ENCODE results near the gene SH3PXD2A. TPM values are rescaled to one million over a fixed set of nuclear protein-coding genes. Genes with fewer than 3 reads are reported as not detected.

SH3PXD2A gene
- total and polyA plus RNA-seq, 10 of the 15 experiments (the other 5 are each of a cell fraction or from before 2014, with no cell fraction given) = 0.63 to 14.0 (median 4.4) TPM

DNA sequence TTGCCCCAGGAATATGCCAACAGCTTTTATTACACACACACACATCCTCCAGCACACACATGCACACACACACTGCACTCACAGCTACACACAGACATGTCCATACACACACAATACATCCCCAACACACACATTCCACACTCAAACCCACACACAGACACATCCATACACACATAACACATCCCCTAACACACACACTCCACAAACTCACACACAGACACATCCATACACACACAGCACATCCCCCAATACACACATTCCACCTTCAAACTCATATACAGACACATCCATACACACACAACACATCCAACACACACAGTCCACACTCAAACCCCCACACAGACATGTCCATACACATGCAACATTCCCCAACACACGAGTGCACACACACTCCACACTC is 19.1 kb downstream of the SH3PXD2A start:
- Histone ChIP-seq H3K36me3 (ENCODE audit: control insufficient read depth in 2 of 2, insufficient read depth in 2 of 2, low read length in 1 of 2) (no peaks in the 10 kb centered on the region), H3K79me2 (ENCODE audit: control insufficient read depth, insufficient read depth, low read length) (no peaks in the 10 kb centered on the region), H3K9me3 (replicated peaks; ENCODE audit: control insufficient read depth, insufficient read depth, low read length) (no peaks in the 10 kb centered on the region; the same call in 2 of the 3 replicates), H3K27ac (ENCODE audit: control insufficient read depth, insufficient read depth) (no peak overlapping the region), H3K4me1 (ENCODE audit: control insufficient read depth, insufficient read depth, low read length) (no peaks in the 10 kb centered on the region), H3K4me3 (no peak overlapping the region), H3K9ac (ENCODE audit: control insufficient read depth, insufficient read depth, low read length) (no peak overlapping the region), H2AFZ (ENCODE audit: control insufficient read depth, low read depth, low read length) (no peak overlapping the region), H4K20me1 (ENCODE audit: control insufficient read depth, insufficient read depth) (no peaks in the 10 kb centered on the region), H3K4me2 (ENCODE audit: control insufficient read depth, insufficient read depth) (no peak overlapping the region), H3K27me3 (replicated peaks in 1 of 2; ENCODE audit: control insufficient read depth in 2 of 2, insufficient read depth in 2 of 2, low read length in 1 of 2) (no peaks in the 10 kb centered on the region)
- no peak for ATAC-seq
- WGBS (ENCODE audit: insufficient coverage, insufficient replicate concordance, low lambda C conversion rate, missing lambda C conversion rate) = 0% methylated on average over 1 of the region's 1 CpG
- intact Hi-C loops (cut with micrococcal nuclease; ENCODE audit: unreplicated experiment) = no loop called here
- POLR2A ChIA-PET = interaction anchor here (0.6 kb wide), 1 partner anchor 12 kb away, joined by 5 read pairs; no protein-coding TSS in a partner anchor
- no peak for FAIRE-seq
- no peak for DNase-seq (ENCODE audit: low read depth, low spot score)
- in situ Hi-C loops (cut with MboI) = no loop called here
- RAD21 ChIA-PET (ENCODE audit: unreplicated experiment) = no interaction called here
- SMC1A ChIA-PET (ENCODE audit: uncharacterized antibody, unreplicated experiment) = no interaction called here
- BruUV-seq (replicated peaks) = no TSS peak
- CTCF ChIA-PET = interaction anchor here (1.6 kb wide), 1 partner anchor 16 kb away, joined by 3 read pairs; no protein-coding TSS in a partner anchor
- no peak for TF ChIP-seq RCOR1 (conservative IDR thresholded peaks at IDR 0.05; ENCODE audit: low read depth, low read length)
- TF ChIP-seq SMAD5 (IDR thresholded peaks at IDR 0.05; ENCODE audit: low read depth) = no peak

DNA sequence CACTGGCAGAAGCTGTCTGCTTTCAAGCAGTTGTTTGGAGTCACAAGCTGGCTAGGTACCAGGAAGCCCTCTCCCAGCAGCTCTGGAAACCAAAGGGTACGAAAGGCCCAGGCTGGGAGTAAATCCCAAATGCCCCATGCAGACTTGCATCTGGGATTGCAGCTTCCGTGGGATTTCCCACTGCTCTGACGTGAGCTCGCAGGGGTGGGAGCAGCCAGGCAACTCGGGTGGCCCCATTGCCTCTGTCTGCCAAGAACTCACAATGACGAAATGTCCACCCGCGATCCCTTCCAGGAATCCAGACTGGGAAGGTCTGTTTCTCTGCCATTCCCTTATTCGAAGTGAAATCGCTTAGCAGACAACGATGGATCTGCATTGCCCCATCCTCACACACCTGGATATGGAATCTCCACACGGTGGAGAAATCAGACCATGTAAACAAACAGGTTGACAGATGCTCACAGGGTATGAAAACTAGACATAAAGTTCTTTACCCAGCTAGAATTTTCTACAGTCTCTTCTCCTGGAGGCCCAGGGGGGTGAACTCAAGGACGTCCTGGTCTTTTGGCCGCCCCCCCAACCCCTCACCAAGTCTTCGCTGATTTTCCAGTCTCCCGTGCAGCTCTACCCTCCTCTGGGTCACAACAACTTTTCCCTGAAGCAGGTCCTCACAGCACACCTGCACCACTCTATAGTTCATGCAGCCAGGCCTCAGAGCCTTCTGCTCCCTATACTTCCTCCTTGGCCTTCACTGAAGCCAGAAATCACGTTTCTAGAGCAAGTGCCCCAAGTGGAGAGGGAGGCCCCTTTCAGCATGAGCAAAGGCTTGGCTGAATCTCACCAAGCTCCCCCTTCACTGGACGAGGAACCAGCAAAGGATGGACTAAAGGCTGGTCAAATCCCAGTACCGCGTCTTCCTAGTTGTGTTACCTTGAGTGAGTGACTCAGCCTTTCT is 20.0 kb downstream of the SH3PXD2A start:
- ChIA-PET SMC1A (ENCODE audit: uncharacterized antibody, unreplicated experiment) (interaction anchor here (1.2 kb wide), 1 partner anchor 125 kb away, joined by 3 read pairs; no protein-coding TSS in a partner anchor), CTCF (no interaction called here), RAD21 (ENCODE audit: unreplicated experiment) (no interaction called here), POLR2A (interaction anchor here (0.6 kb wide), 1 partner anchor 13 kb away, joined by 5 read pairs; no protein-coding TSS in a partner anchor)
- 62% methylated on average over 20 of the region's 20 CpGs for WGBS (ENCODE audit: insufficient coverage, insufficient replicate concordance, low lambda C conversion rate, missing lambda C conversion rate)
- BruUV-seq (replicated peaks) = no TSS peak
- ATAC-seq (no peak), FAIRE-seq (no peak), DNase-seq (ENCODE audit: low read depth, low spot score) (no peak)
- Histone ChIP-seq H3K4me1 (ENCODE audit: control insufficient read depth, insufficient read depth, low read length) (no peaks in the 10 kb centered on the region), H3K36me3 (ENCODE audit: control insufficient read depth in 2 of 2, insufficient read depth in 2 of 2, low read length in 1 of 2) (no peaks in the 10 kb centered on the region), H3K4me3 (no peak overlapping the region), H4K20me1 (ENCODE audit: control insufficient read depth, insufficient read depth) (no peaks in the 10 kb centered on the region), H3K27me3 (replicated peaks in 1 of 2; ENCODE audit: control insufficient read depth in 2 of 2, insufficient read depth in 2 of 2, low read length in 1 of 2) (no peaks in the 10 kb centered on the region), H3K9me3 (replicated peaks; ENCODE audit: control insufficient read depth, insufficient read depth, low read length) (no peaks in the 10 kb centered on the region; the same call in 2 of the 3 replicates), H3K9ac (ENCODE audit: control insufficient read depth, insufficient read depth, low read length) (no peak overlapping the region), H2AFZ (ENCODE audit: control insufficient read depth, low read depth, low read length) (no peak overlapping the region), H3K79me2 (ENCODE audit: control insufficient read depth, insufficient read depth, low read length) (no peaks in the 10 kb centered on the region), H3K4me2 (ENCODE audit: control insufficient read depth, insufficient read depth) (no peak overlapping the region), H3K27ac (ENCODE audit: control insufficient read depth, insufficient read depth) (no peak overlapping the region)
- intact Hi-C loops (cut with micrococcal nuclease; ENCODE audit: unreplicated experiment) = no loop called here
- in situ Hi-C loops (cut with MboI) = no loop called here
- TF ChIP-seq, protein P1, sequence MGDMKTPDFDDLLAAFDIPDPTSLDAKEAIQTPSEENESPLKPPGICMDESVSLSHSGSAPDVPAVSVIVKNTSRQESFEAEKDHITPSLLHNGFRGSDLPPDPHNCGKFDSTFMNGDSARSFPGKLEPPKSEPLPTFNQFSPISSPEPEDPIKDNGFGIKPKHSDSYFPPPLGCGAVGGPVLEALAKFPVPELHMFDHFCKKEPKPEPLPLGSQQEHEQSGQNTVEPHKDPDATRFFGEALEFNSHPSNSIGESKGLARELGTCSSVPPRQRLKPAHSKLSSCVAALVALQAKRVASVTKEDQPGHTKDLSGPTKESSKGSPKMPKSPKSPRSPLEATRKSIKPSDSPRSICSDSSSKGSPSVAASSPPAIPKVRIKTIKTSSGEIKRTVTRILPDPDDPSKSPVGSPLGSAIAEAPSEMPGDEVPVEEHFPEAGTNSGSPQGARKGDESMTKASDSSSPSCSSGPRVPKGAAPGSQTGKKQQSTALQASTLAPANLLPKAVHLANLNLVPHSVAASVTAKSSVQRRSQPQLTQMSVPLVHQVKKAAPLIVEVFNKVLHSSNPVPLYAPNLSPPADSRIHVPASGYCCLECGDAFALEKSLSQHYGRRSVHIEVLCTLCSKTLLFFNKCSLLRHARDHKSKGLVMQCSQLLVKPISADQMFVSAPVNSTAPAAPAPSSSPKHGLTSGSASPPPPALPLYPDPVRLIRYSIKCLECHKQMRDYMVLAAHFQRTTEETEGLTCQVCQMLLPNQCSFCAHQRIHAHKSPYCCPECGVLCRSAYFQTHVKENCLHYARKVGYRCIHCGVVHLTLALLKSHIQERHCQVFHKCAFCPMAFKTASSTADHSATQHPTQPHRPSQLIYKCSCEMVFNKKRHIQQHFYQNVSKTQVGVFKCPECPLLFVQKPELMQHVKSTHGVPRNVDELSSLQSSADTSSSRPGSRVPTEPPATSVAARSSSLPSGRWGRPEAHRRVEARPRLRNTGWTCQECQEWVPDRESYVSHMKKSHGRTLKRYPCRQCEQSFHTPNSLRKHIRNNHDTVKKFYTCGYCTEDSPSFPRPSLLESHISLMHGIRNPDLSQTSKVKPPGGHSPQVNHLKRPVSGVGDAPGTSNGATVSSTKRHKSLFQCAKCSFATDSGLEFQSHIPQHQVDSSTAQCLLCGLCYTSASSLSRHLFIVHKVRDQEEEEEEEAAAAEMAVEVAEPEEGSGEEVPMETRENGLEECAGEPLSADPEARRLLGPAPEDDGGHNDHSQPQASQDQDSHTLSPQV (IDR thresholded peaks at IDR 0.05) = no peak
- TF ChIP-seq ZNF207 (IDR thresholded peaks at IDR 0.05; ENCODE audit: borderline replicate concordance) = no peak
- TF ChIP-seq, protein P2, sequence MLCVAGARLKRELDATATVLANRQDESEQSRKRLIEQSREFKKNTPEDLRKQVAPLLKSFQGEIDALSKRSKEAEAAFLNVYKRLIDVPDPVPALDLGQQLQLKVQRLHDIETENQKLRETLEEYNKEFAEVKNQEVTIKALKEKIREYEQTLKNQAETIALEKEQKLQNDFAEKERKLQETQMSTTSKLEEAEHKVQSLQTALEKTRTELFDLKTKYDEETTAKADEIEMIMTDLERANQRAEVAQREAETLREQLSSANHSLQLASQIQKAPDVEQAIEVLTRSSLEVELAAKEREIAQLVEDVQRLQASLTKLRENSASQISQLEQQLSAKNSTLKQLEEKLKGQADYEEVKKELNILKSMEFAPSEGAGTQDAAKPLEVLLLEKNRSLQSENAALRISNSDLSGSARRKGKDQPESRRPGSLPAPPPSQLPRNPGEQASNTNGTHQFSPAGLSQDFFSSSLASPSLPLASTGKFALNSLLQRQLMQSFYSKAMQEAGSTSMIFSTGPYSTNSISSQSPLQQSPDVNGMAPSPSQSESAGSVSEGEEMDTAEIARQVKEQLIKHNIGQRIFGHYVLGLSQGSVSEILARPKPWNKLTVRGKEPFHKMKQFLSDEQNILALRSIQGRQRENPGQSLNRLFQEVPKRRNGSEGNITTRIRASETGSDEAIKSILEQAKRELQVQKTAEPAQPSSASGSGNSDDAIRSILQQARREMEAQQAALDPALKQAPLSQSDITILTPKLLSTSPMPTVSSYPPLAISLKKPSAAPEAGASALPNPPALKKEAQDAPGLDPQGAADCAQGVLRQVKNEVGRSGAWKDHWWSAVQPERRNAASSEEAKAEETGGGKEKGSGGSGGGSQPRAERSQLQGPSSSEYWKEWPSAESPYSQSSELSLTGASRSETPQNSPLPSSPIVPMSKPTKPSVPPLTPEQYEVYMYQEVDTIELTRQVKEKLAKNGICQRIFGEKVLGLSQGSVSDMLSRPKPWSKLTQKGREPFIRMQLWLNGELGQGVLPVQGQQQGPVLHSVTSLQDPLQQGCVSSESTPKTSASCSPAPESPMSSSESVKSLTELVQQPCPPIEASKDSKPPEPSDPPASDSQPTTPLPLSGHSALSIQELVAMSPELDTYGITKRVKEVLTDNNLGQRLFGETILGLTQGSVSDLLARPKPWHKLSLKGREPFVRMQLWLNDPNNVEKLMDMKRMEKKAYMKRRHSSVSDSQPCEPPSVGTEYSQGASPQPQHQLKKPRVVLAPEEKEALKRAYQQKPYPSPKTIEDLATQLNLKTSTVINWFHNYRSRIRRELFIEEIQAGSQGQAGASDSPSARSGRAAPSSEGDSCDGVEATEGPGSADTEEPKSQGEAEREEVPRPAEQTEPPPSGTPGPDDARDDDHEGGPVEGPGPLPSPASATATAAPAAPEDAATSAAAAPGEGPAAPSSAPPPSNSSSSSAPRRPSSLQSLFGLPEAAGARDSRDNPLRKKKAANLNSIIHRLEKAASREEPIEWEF (IDR thresholded peaks at IDR 0.05; ENCODE audit: insufficient replicate concordance, low read depth, low read length) = no peak

Data from GM12878 (cell line).